Neuronal stem cell (in vitro differentiated cells): ENCODE results near the gene MACROD1.

Experiments
- DNase-seq: peaks from one replicate; pipeline ENCODE4 v3.0.0-alpha.2; 2013; ENCODE audit warnings: low spot score
- H2AFZ ChIP-seq: one replicate; pipeline ENCODE4 v1.6.1; 2013; ENCODE audit warnings: mild to moderate bottlenecking, low read length, inconsistent platforms
- H2AK5ac ChIP-seq: 2 replicates; pipeline ENCODE4 v1.6.1; 2013; ENCODE audit warnings: low read depth, mild to moderate bottlenecking, inconsistent platforms, low read length, moderate library complexity, mixed read lengths
- H2BK120ac ChIP-seq: 2 replicates; pipeline ENCODE4 v1.6.1; 2013; ENCODE audit warnings: low read depth, mild to moderate bottlenecking, inconsistent platforms, low read length, moderate library complexity, mixed read lengths
- H2BK12ac ChIP-seq: one replicate; pipeline ENCODE4 v1.6.1; 2013; ENCODE audit warnings: low read length, inconsistent platforms
- H2BK15ac ChIP-seq: 2 replicates; pipeline ENCODE4 v1.6.1; 2013; ENCODE audit warnings: mild to moderate bottlenecking, low read length, inconsistent platforms, mixed read lengths
- H2BK5ac ChIP-seq: one replicate; pipeline ENCODE4 v1.6.1; 2013; ENCODE audit warnings: inconsistent platforms, mild to moderate bottlenecking, low read length, moderate library complexity
- H3K14ac ChIP-seq: one replicate; pipeline ENCODE4 v1.6.1; 2013; ENCODE audit warnings: low read length, inconsistent platforms
- H3K18ac ChIP-seq: 2 replicates; pipeline ENCODE4 v1.6.1; 2013; ENCODE audit warnings: low read length, inconsistent platforms
- H3K23ac ChIP-seq: 2 replicates; pipeline ENCODE4 v1.6.1; 2013; ENCODE audit warnings: low read depth, mild to moderate bottlenecking, mixed read lengths, low read length, inconsistent platforms; ENCODE audit not compliant: poor library complexity
- H3K27ac ChIP-seq: replicated peaks from 3 replicates; pipeline ENCODE4 v1.5.1; 2013; ENCODE audit warnings: low read length, inconsistent platforms
- H3K27me3 ChIP-seq, 3 experiments: 2 replicates each; pipeline ENCODE4 v1.6.1; 2013; ENCODE audit warnings: low read length in 3 of 3, mild to moderate bottlenecking in 2 of 3, inconsistent platforms in 1 of 3, low read depth in 1 of 3, mixed read lengths in 1 of 3, moderate library complexity in 1 of 3; ENCODE audit not compliant: control insufficient read depth in 3 of 3, insufficient read depth in 3 of 3
- H3K36me3 ChIP-seq, 2 donors: replicated peaks in 1 of 2; 2 replicates each; pipeline ENCODE4 v1.6.1; 2013; ENCODE audit warnings: low read length in 2 of 2; ENCODE audit not compliant: control insufficient read depth in 2 of 2, insufficient read depth in 2 of 2
- H3K4ac ChIP-seq: 2 replicates; pipeline ENCODE4 v1.6.1; 2013; ENCODE audit warnings: inconsistent platforms, mild to moderate bottlenecking, low read length, moderate library complexity
- H3K4me1 ChIP-seq, 2 donors: 1 replicate in 1 of 2; 2 replicates in 1 of 2; pipeline ENCODE4 v1.6.1; 2013; ENCODE audit warnings: low read length in 2 of 2, low read depth in 1 of 2; ENCODE audit not compliant: control insufficient read depth in 2 of 2, insufficient read depth in 1 of 2
- H3K4me2 ChIP-seq: one replicate; pipeline ENCODE4 v1.6.1; 2013; ENCODE audit warnings: mild to moderate bottlenecking, low read length, inconsistent platforms; ENCODE audit not compliant: insufficient read depth, poor library complexity, severe bottlenecking
- H3K4me3 ChIP-seq, 2 donors: 2 replicates each; pipeline ENCODE4 v1.5.1; 2013; ENCODE audit warnings: low read length in 2 of 2, mild to moderate bottlenecking in 2 of 2, inconsistent platforms in 1 of 2, moderate library complexity in 1 of 2
- H3K79me1 ChIP-seq: one replicate; pipeline ENCODE4 v1.6.1; 2013; ENCODE audit warnings: low read depth, mild to moderate bottlenecking, inconsistent platforms, low read length, moderate library complexity
- H3K9ac ChIP-seq: one replicate; pipeline ENCODE4 v1.6.1; 2013; ENCODE audit warnings: mild to moderate bottlenecking, low read depth, low read length, inconsistent platforms; ENCODE audit not compliant: poor library complexity
- H3K9me3 ChIP-seq, 2 donors: replicated peaks in 1 of 2; 2 replicates each; pipeline versions ENCODE3 to v1.6.1; 2013; ENCODE audit warnings: low read length in 2 of 2, mild to moderate bottlenecking in 2 of 2, inconsistent platforms in 1 of 2, low read depth in 1 of 2, mixed read lengths in 1 of 2, moderate library complexity in 1 of 2; ENCODE audit not compliant: control insufficient read depth in 2 of 2, insufficient read depth in 1 of 2
- H4K8ac ChIP-seq: one replicate; pipeline ENCODE4 v1.6.1; 2013; ENCODE audit warnings: low read depth, mild to moderate bottlenecking, inconsistent platforms, low read length, moderate library complexity
- H4K91ac ChIP-seq: one replicate; pipeline ENCODE4 v1.6.1; 2013; ENCODE audit warnings: low read length, low read depth, mild to moderate bottlenecking, inconsistent platforms; ENCODE audit not compliant: poor library complexity
- WGBS, 2 donors: extraction: QIAGEN DNeasy Blood & Tissue Kit; methylation state at CpG; one replicate each; pipeline ENCODE4 v1.1.7; 2013; ENCODE audit warnings: missing lambda C conversion rate in 2 of 2, mixed read lengths in 1 of 2; ENCODE audit not compliant: insufficient read length in 2 of 2, insufficient replicate concordance in 1 of 2; ENCODE audit errors: extremely low coverage in 2 of 2; 5-methylcytosine and 5-hydroxymethylcytosine counted together

MACROD1 gene

GRCh38 chr11:64026575-64027205 is 139.2 kb downstream of the MACROD1 start:
- no peaks in the 10 kb centered on the region for H3K36me3 ChIP-seq
- H2BK120ac ChIP-seq, result no peak overlapping the region
- H2BK5ac ChIP-seq, result no peak overlapping the region
- no peak for DNase-seq
- H3K4me3 ChIP-seq, result no peak overlapping the region
- no peaks in the 10 kb centered on the region for H3K9me3 ChIP-seq
- H3K79me1 ChIP-seq, result no peaks in the 10 kb centered on the region
- H2AFZ ChIP-seq, result peak overlapping the region; percentile 71
- no peak overlapping the region for H3K18ac ChIP-seq
- peak overlapping the region; percentile 74 for H3K9ac ChIP-seq
- no peak overlapping the region for H4K8ac ChIP-seq
- no CpG with 5 or more reads among the region's 7 CpGs for WGBS, 2 donors
- peak overlapping the region; percentile 99 for H2AK5ac ChIP-seq
- H2BK12ac ChIP-seq, result peak overlapping the region; percentile 91
- H2BK15ac ChIP-seq, result peak overlapping the region; percentile 92
- H3K4ac ChIP-seq, result no peak overlapping the region
- H4K91ac ChIP-seq, result no peak overlapping the region
- H3K4me2 ChIP-seq, result no peak overlapping the region
- peaks cover 37 to 65% of the 10 kb centered on the region in 2 donors for H3K4me1 ChIP-seq
- H3K23ac ChIP-seq, result no peak overlapping the region
- H3K27me3 ChIP-seq, result peaks cover 0 to 2% (median 0%) of the 10 kb centered on the region in 3 experiments
- no peak overlapping the region for H3K27ac ChIP-seq
- no peak overlapping the region for H3K14ac ChIP-seq

- Histone ChIP-seq H2BK12ac (no peak overlapping the region), H2BK15ac (no peak overlapping the region), H2AFZ (peak overlapping the region; percentile 5), H3K9me3 (no peaks in the 10 kb centered on the region), H3K9ac (no peak overlapping the region), H3K79me1 (no peaks in the 10 kb centered on the region), H2BK5ac (no peak overlapping the region), H3K4ac (no peak overlapping the region), H2BK120ac (no peak overlapping the region), H2AK5ac (no peak overlapping the region), H3K14ac (no peak overlapping the region), H3K36me3 (no peaks in the 10 kb centered on the region), H4K91ac (no peak overlapping the region), H3K27me3 (peaks cover 0 to 2% (median 2%) of the 10 kb centered on the region in 3 experiments), H3K4me1 (peaks cover 38 to 71% of the 10 kb centered on the region in 2 donors), H3K4me2 (no peak overlapping the region), H3K23ac (no peak overlapping the region), H3K18ac (peak overlapping the region; percentile 28), H3K4me3 (no peak overlapping the region), H4K8ac (no peak overlapping the region), H3K27ac (no peak overlapping the region)
- no CpG with 5 or more reads among the region's 4 CpGs for WGBS, 2 donors
- DNase-seq, result no peak
Measured at GRCh38 chr11:64025205-64025604, 140.7 kb downstream of the MACROD1 start.

- Histone ChIP-seq H3K4me2 (no peak overlapping the region), H3K79me1 (peaks cover 2% of the 10 kb centered on the region), H4K8ac (no peak overlapping the region), H3K27ac (no peak overlapping the region), H3K9ac (no peak overlapping the region), H3K9me3 (no peaks in the 10 kb centered on the region), H3K36me3 (no peaks in the 10 kb centered on the region), H3K23ac (peak overlapping the region; percentile 85), H3K18ac (peak overlapping the region; percentile 80), H2BK5ac (no peak overlapping the region), H3K4me3 (no peak overlapping the region), H2AFZ (peak overlapping the region; percentile 32), H3K14ac (no peak overlapping the region), H2AK5ac (peak overlapping the region; percentile 98), H4K91ac (no peak overlapping the region), H2BK120ac (peak overlapping the region; percentile 2), H2BK15ac (peak overlapping the region; percentile 54), H3K27me3 (peaks cover 0 to 4% (median 2%) of the 10 kb centered on the region in 3 experiments), H3K4ac (no peak overlapping the region), H2BK12ac (no peak overlapping the region), H3K4me1 (peaks cover 30 to 59% of the 10 kb centered on the region in 2 donors)
- no CpG with 5 or more reads among the region's 20 CpGs for WGBS, 2 donors
- no peak for DNase-seq
Measured at GRCh38 chr11:64023712-64024710, 141.9 kb downstream of the MACROD1 start.
